IMR-90 (cell line): Measurements from ENCODE around the gene WARS2.

Experiments used
- BHLHE40 ChIP-seq: fragments of 150-350 bp; IDR thresholded peaks from 2 replicates; pipeline ENCODE4 v1.6.1; 2016; ENCODE audit warnings: mild to moderate bottlenecking, low read depth, low read length
- CEBPB ChIP-seq: IDR thresholded peaks from 2 replicates; pipeline ENCODE4 v1.6.1; 2012; ENCODE audit warnings: low read depth, low read length, improper control_type of control experiment
- FOS ChIP-seq: fragments of 150-350 bp; IDR thresholded peaks from 2 replicates; pipeline ENCODE4 v1.6.1; 2016; ENCODE audit warnings: low read depth, low read length
- MAFK ChIP-seq: IDR thresholded peaks from 2 replicates; pipeline ENCODE4 v1.6.1; 2012; ENCODE audit warnings: low read depth, low read length, improper control_type of control experiment
- MAZ ChIP-seq: IDR thresholded peaks from 2 replicates; pipeline ENCODE4 v1.6.1; 2012; ENCODE audit warnings: low read depth, mild to moderate bottlenecking, low read length, improper control_type of control experiment, moderate library complexity, borderline replicate concordance
- MXI1 ChIP-seq: IDR thresholded peaks from 2 replicates; pipeline ENCODE4 v1.6.1; 2012; ENCODE audit warnings: low read depth, mild to moderate bottlenecking, low read length, moderate library complexity, borderline replicate concordance
- POLR2A ChIP-seq: IDR thresholded peaks from 2 replicates; pipeline ENCODE4 v1.6.1; 2012; ENCODE audit warnings: mild to moderate bottlenecking, low read depth, low read length
- RAD21 ChIP-seq: IDR thresholded peaks from 2 replicates; pipeline ENCODE4 v1.6.1; 2012; ENCODE audit warnings: low read length, improper control_type of control experiment
- RCOR1 ChIP-seq: IDR thresholded peaks from 2 replicates; pipeline ENCODE4 v1.6.1; 2012; ENCODE audit warnings: mild to moderate bottlenecking, low read length, improper control_type of control experiment; ENCODE audit not compliant: insufficient replicate concordance
- RFX5 ChIP-seq: IDR thresholded peaks from 2 replicates; pipeline ENCODE4 v1.8.0; 2012; ENCODE audit warnings: low read depth, mild to moderate bottlenecking, low read length, moderate library complexity
- SMC3 ChIP-seq: fragments of 150-350 bp; IDR thresholded peaks from 2 replicates; pipeline ENCODE4 v1.6.1; 2016; ENCODE audit warnings: low read depth, mild to moderate bottlenecking, antibody characterized with exemption, low read length, moderate library complexity
- TF ChIP-seq, protein P1 (sequence below): conservative IDR thresholded peaks from 2 replicates; pipeline ENCODE4 v1.5.1; 2012; ENCODE audit warnings: mild to moderate bottlenecking, low read depth, low read length, improper control_type of control experiment
- TF ChIP-seq, protein P2 (sequence below): fragments of 150-350 bp; IDR thresholded peaks from 2 replicates; pipeline ENCODE4 v1.6.1; 2016; ENCODE audit warnings: low read depth, mild to moderate bottlenecking, low read length, moderate library complexity, borderline replicate concordance
- TF ChIP-seq, protein P3 (sequence below): fragments of 150-350 bp; IDR thresholded peaks from 2 replicates; pipeline ENCODE4 v1.6.1; 2017; ENCODE audit warnings: mild to moderate bottlenecking, antibody characterized with exemption, low read length, low read depth

DNA sequence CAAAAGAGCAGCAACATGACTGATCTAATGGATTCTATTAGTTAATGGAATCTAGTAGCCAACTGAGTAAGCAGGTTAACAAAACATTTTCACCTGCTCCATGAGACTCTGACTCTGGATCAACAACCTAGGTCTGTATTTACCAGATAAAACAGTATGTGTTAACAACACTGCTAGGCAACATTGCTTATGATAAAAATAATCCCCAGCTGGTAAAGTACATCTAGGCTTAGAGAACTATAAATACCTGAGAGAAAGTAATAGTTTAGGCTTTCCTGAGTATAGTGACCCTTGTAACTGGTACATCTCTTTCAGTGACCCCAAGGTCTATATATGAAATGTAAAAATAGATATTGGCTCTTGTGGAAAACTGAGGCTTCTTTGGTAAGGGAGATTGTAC, 78.8 kb downstream of the WARS2 start:
- TF ChIP-seq RAD21 (no peak), MXI1 (no peak), SMC3 (no peak), POLR2A (no peak), RCOR1 (no peak), CEBPB (no peak), FOS (no peak), MAZ (no peak), RFX5 (no peak), BHLHE40 (no peak), MAFK (no peak)
- TF ChIP-seq, protein P1, sequence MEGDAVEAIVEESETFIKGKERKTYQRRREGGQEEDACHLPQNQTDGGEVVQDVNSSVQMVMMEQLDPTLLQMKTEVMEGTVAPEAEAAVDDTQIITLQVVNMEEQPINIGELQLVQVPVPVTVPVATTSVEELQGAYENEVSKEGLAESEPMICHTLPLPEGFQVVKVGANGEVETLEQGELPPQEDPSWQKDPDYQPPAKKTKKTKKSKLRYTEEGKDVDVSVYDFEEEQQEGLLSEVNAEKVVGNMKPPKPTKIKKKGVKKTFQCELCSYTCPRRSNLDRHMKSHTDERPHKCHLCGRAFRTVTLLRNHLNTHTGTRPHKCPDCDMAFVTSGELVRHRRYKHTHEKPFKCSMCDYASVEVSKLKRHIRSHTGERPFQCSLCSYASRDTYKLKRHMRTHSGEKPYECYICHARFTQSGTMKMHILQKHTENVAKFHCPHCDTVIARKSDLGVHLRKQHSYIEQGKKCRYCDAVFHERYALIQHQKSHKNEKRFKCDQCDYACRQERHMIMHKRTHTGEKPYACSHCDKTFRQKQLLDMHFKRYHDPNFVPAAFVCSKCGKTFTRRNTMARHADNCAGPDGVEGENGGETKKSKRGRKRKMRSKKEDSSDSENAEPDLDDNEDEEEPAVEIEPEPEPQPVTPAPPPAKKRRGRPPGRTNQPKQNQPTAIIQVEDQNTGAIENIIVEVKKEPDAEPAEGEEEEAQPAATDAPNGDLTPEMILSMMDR, result no peak
- TF ChIP-seq, protein P2, sequence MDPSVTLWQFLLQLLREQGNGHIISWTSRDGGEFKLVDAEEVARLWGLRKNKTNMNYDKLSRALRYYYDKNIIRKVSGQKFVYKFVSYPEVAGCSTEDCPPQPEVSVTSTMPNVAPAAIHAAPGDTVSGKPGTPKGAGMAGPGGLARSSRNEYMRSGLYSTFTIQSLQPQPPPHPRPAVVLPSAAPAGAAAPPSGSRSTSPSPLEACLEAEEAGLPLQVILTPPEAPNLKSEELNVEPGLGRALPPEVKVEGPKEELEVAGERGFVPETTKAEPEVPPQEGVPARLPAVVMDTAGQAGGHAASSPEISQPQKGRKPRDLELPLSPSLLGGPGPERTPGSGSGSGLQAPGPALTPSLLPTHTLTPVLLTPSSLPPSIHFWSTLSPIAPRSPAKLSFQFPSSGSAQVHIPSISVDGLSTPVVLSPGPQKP, result no peak
- TF ChIP-seq, protein P3, sequence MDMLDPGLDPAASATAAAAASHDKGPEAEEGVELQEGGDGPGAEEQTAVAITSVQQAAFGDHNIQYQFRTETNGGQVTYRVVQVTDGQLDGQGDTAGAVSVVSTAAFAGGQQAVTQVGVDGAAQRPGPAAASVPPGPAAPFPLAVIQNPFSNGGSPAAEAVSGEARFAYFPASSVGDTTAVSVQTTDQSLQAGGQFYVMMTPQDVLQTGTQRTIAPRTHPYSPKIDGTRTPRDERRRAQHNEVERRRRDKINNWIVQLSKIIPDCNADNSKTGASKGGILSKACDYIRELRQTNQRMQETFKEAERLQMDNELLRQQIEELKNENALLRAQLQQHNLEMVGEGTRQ, result no peak
